Measurements from ENCODE around the gene EWSR1.

EWSR1 gene

GRCh38 chr22:29336751-29337490, 68.9 kb downstream of the EWSR1 start (continued):
- TF ChIP-seq ZNF768 (tag by site-specific recombination; IDR thresholded peaks at IDR 0.05) (no peak), OSR2 (tag by site-specific recombination; IDR thresholded peaks at IDR 0.05) (no peak), PRDM6 (tag by site-specific recombination; IDR thresholded peaks at IDR 0.05) (no peak)

GRCh38 chr22:29337631-29338284, 69.7 kb downstream of the EWSR1 start:
- TF ChIP-seq HOXC10 (CRISPR knock-in tag; IDR thresholded peaks at IDR 0.05) (no peak), HIC1 (tag by site-specific recombination; IDR thresholded peaks at IDR 0.05) (peak; percentile 65)
- Histone ChIP-seq H3K27ac (ENCODE audit: extremely low read depth, low read depth, low read length) (no peak overlapping the region), H3K4me3 (ENCODE audit: low read depth, low read length) (no peak overlapping the region), H3K36me3 (ENCODE audit: control insufficient read depth in 2 of 2, insufficient read depth in 1 of 2, low read length in 2 of 2) (peaks cover 7 to 99% of the 10 kb centered on the region in 2 experiments), H3K4me1 (ENCODE audit: control insufficient read depth, insufficient read depth, low read length) (peaks cover 1% of the 10 kb centered on the region), H3K9me3 (ENCODE audit: control insufficient read depth, insufficient read depth, low read depth, low read length) (no peaks in the 10 kb centered on the region)
- CTCF ChIA-PET, result interaction anchor here (0.7 kb wide), 2 partner anchors 288 to 687 kb away, joined by 3 read pairs; no protein-coding TSS in a partner anchor
- POLR2A ChIA-PET, result no interaction called here

- peaks cover 3% of the 10 kb centered on the region for H3K4me1 ChIP-seq (ENCODE audit: control insufficient read depth, insufficient read depth, low read length)
- no peak overlapping the region for H3K27ac ChIP-seq (ENCODE audit: extremely low read depth, low read depth, low read length)
- H3K36me3 ChIP-seq (ENCODE audit: control insufficient read depth in 2 of 2, insufficient read depth in 1 of 2, low read length in 2 of 2), result peaks cover 7 to 99% of the 10 kb centered on the region in 2 experiments
- POLR2A ChIA-PET, result no interaction called here
- CTCF ChIA-PET, result no interaction called here
- H3K4me3 ChIP-seq (ENCODE audit: low read depth, low read length), result no peak overlapping the region
- no peaks in the 10 kb centered on the region for H3K9me3 ChIP-seq (ENCODE audit: control insufficient read depth, insufficient read depth, low read depth, low read length)
- no peak for TF ChIP-seq PRDM10 (tag by site-specific recombination; IDR thresholded peaks at IDR 0.05)
- no peak for TF ChIP-seq SP3 (tag by site-specific recombination; IDR thresholded peaks at IDR 0.05)
- no peak for TF ChIP-seq ZBTB8A (tag by site-specific recombination; IDR thresholded peaks at IDR 0.05)
- TF ChIP-seq ZNF776 (tag by site-specific recombination; IDR thresholded peaks at IDR 0.05; ENCODE audit: borderline replicate concordance), result no peak
- TF ChIP-seq ZNF548 (tag by site-specific recombination; IDR thresholded peaks at IDR 0.05), result no peak
- TF ChIP-seq ZEB2 (tag by site-specific recombination; IDR thresholded peaks at IDR 0.05), result no peak
- no peak for TF ChIP-seq PRDM4 (tag by site-specific recombination; IDR thresholded peaks at IDR 0.05)
- TF ChIP-seq ZNF514 (tag by site-specific recombination; IDR thresholded peaks at IDR 0.05), result no peak
- no peak for TF ChIP-seq ZNF626 (tag by site-specific recombination; IDR thresholded peaks at IDR 0.05)
- no peak for TF ChIP-seq PRDM2 (tag by site-specific recombination; IDR thresholded peaks at IDR 0.05; ENCODE audit: borderline replicate concordance)
Observed at GRCh38 chr22:29338398-29338797, 70.3 kb downstream of the EWSR1 start.

Data from HEK293 (cell line).